ENCODE measurements around the gene AGXT2.

DNA sequence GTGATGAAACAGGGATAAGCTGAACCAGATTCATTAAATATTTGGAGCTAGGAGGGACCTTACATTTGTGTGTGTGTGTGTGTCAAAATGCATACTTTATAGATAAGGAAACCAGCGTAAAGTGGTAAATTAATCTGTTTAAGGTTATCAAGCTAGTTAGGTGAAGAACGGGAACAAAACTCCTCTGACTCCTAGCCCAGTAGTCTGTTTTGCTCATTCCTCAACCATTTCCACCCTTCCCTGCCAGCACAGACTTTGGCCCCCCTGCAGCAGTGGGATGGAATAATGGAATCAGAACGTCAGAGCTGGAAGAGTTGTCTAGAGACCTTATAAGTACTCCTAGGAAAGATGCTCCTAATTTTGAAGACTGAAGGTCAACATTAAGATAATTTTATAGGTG is 6.5 kb downstream of the AGXT2 start:
- TF ChIP-seq, protein P1, sequence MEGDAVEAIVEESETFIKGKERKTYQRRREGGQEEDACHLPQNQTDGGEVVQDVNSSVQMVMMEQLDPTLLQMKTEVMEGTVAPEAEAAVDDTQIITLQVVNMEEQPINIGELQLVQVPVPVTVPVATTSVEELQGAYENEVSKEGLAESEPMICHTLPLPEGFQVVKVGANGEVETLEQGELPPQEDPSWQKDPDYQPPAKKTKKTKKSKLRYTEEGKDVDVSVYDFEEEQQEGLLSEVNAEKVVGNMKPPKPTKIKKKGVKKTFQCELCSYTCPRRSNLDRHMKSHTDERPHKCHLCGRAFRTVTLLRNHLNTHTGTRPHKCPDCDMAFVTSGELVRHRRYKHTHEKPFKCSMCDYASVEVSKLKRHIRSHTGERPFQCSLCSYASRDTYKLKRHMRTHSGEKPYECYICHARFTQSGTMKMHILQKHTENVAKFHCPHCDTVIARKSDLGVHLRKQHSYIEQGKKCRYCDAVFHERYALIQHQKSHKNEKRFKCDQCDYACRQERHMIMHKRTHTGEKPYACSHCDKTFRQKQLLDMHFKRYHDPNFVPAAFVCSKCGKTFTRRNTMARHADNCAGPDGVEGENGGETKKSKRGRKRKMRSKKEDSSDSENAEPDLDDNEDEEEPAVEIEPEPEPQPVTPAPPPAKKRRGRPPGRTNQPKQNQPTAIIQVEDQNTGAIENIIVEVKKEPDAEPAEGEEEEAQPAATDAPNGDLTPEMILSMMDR (IDR thresholded peaks at IDR 0.05) = no peak
- no peak for TF ChIP-seq POLR2AphosphoS5 (IDR thresholded peaks at IDR 0.05)
- no peak for TF ChIP-seq POLR2A (IDR thresholded peaks at IDR 0.05)

All from suprapubic skin (tissue), 4 donors.